Mucosa of stomach (tissue), 1 donor: Measurements from ENCODE around the gene TMC8.
"Not testable (repeated sequence)": the region's sequence is repeated elsewhere in the genome, so short reads cannot be mapped to it uniquely, and the experiment has no call there.

Experiments used
- H3K27me3 ChIP-seq: one replicate; pipeline ENCODE4 v1.7.0; 2013; ENCODE audit warnings: mild to moderate bottlenecking, low read length; ENCODE audit not compliant: control insufficient read depth, insufficient read depth
- H3K36me3 ChIP-seq: one replicate; pipeline ENCODE4 v1.7.0; 2013; ENCODE audit warnings: low read length; ENCODE audit not compliant: control insufficient read depth, insufficient read depth
- H3K4me1 ChIP-seq: one replicate; pipeline ENCODE4 v1.7.0; 2013; ENCODE audit warnings: mild to moderate bottlenecking, low read length; ENCODE audit not compliant: control insufficient read depth, insufficient read depth
- H3K4me3 ChIP-seq: one replicate; pipeline ENCODE4 v1.7.0; 2013; ENCODE audit warnings: low read length
- H3K9ac ChIP-seq: one replicate; pipeline ENCODE4 v1.7.0; 2013; ENCODE audit warnings: mild to moderate bottlenecking, low read length, moderate library complexity
- H3K9me3 ChIP-seq: one replicate; pipeline ENCODE4 v1.7.0; 2013; ENCODE audit warnings: mild to moderate bottlenecking, low read length, moderate library complexity; ENCODE audit not compliant: control insufficient read depth
- donor health status: Pancreatic carcinoma.

TMC8 gene

DNA sequence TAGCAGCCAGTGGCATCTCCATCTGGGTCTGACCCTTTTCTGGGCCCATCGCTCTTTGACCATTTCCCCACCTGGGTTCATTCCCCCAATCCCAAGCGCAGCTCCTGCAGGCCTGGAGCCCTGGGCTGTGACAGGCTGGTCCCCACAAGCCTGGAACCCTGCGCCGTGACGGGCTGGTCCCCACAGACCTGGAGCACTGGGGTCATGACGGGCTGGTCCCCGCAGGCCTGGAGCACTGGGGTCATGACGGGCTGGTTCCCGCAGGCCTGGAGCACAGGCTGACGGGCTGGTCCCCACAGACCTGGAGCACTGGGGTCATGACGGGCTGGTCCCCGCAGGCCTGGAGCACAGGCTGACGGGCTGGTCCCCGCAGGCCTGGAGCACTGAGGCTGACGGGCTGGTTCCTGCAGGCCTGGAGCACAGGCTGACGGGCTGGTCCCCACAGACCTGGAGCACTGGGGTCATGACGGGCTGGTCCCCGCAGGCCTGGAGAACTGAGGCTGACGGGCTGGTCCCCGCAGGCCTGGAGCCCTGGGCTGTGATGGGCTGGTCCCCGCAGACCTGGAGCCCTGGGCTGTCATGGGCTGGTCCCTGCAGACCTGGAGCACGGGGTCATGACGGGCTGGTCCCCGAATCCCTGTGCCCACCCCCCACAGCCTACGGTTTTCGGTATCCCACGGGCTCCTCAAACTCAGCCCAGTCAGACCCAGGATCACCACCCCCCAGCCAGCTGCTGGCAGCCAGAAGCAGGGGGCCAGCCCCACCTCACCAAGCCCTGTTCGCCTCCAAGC, 18.6 kb upstream of the TMC8 start:
- H3K4me3 ChIP-seq = no peak overlapping the region
- no peak overlapping the region for H3K9ac ChIP-seq
- H3K9me3 ChIP-seq = no peaks in the 10 kb centered on the region
- no peaks in the 10 kb centered on the region for H3K36me3 ChIP-seq
- no peaks in the 10 kb centered on the region for H3K27me3 ChIP-seq
- H3K4me1 ChIP-seq = peaks cover 9% of the 10 kb centered on the region

DNA sequence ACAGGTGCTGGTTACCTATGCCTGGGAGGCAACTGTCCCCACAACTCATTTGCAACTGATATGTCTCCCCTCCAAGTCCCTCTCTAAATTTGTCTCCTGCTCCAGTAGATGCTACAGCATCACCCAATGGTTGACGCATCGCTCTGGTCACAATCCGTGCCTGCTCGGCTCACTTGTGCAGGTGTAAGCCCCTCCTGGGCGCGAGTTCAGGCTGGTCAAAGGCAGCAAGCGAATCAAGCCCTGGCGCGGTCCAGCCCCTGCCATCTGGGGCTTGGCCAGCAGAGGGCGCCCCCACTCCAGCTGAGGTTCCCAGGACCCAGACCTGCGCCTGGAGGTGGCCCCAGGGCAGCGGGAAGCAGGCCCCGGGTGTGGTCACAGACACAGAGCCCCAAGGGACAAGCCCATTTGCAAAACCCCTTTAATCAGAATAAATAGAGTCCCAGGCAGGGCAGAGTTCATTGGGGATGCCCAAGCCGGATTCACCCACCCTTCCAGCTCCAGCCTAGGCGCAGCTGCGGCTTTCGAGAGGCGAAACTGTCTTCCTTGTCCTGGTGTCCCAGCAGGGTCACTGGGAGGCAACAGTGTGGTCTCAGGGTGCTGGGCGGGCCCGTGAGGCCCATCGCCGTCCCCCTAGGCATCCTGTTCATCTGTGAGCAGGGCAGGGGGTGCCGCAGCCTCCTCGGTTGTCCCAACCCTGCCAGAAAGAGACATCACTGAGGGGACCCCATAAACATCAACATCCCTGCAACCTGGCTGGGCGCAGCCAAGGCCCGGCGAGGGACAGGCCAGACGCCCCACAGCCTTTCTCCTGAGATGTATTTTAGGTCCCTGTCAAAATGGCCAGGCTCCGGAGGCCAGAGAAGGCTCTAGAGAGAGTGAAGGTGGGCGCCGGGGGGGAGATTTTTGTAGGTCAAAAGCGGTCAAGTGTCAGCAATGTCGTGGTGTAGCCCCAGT, 17.8 kb upstream of the TMC8 start:
- no peak overlapping the region for H3K9ac ChIP-seq
- H3K9me3 ChIP-seq = no peaks in the 10 kb centered on the region
- peaks cover 17% of the 10 kb centered on the region for H3K4me1 ChIP-seq
- H3K36me3 ChIP-seq = no peaks in the 10 kb centered on the region
- no peak overlapping the region for H3K4me3 ChIP-seq
- no peaks in the 10 kb centered on the region for H3K27me3 ChIP-seq

GRCh38 chr17:78113804-78114785, 16.5 kb upstream of the TMC8 start:
- Histone ChIP-seq H3K36me3 (no peaks in the 10 kb centered on the region), H3K4me1 (peaks cover 18% of the 10 kb centered on the region), H3K9me3 (no peaks in the 10 kb centered on the region), H3K9ac (no peak overlapping the region), H3K4me3 (no peak overlapping the region), H3K27me3 (no peaks in the 10 kb centered on the region)

- no peaks in the 10 kb centered on the region for H3K9me3 ChIP-seq
- H3K4me1 ChIP-seq = peaks cover 18% of the 10 kb centered on the region
- no peaks in the 10 kb centered on the region for H3K36me3 ChIP-seq
- H3K4me3 ChIP-seq = no peak overlapping the region
- H3K27me3 ChIP-seq = no peaks in the 10 kb centered on the region
- H3K9ac ChIP-seq = no peak overlapping the region
Observed at GRCh38 chr17:78114831-78115723, 15.5 kb upstream of the TMC8 start.

GRCh38 chr17:78115803-78116202, 14.8 kb upstream of the TMC8 start:
- H3K9ac ChIP-seq, H3K4me3 ChIP-seq, H3K27me3 ChIP-seq, H3K9me3 ChIP-seq, H3K36me3 ChIP-seq: not testable (repeated sequence)
- peaks cover 18% of the 10 kb centered on the region for H3K4me1 ChIP-seq

GRCh38 chr17:78116411-78116810, 14.2 kb upstream of the TMC8 start:
- Histone ChIP-seq H3K9ac (no peak overlapping the region), H3K9me3 (no peaks in the 10 kb centered on the region), H3K27me3 (no peaks in the 10 kb centered on the region), H3K4me3 (no peak overlapping the region), H3K36me3 (no peaks in the 10 kb centered on the region), H3K4me1 (peaks cover 18% of the 10 kb centered on the region)

DNA sequence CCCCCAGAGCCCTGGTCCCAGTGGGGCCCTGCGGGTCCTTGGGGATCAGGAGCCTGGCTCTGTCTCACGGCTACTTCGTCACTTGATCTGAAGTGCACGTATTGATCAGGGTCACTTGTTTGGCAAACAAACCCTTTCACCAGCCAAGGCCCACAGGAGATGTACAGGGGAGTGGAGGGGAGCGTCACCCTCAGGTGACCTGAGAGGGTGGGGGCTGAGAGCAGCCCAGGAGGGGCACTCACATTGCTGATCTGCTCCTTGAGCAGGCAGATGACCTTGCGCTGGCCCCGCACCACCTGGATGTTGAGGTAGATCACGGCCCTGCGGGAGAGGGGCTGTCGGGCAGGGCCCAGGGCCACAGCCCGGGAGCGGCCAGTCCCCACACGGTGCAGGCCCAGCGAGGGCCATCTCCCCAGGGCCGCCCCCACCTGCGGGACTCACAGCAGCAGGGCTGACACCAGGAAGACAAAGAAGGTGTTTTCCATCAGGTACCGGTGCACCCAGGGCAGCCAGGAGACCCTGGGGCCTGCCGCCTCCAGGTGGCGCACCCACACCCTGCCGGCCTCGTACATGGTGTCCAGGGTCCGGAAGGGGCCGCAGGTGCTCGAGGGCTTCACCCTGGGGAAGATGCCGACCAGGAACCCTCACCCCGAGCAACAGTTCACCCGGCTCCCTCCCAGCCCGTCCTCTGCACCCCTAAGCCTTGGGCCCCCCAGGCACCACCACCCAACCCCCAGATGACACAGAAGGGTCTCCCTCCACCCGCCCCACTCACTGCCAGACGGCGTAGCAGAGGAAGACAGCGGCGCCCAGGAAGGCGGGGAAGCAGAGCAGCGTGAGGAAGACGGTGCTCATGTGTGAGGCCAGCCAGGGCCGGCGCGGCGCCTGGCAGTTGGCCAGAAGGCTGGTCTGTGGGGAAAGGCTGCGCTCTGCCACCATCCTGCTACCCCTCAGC, 13.3 kb upstream of the TMC8 start:
- Histone ChIP-seq H3K27me3 (no peaks in the 10 kb centered on the region), H3K4me3 (no peak overlapping the region), H3K4me1 (peaks cover 18% of the 10 kb centered on the region), H3K9me3 (no peaks in the 10 kb centered on the region), H3K9ac (no peak overlapping the region), H3K36me3 (no peaks in the 10 kb centered on the region)

- Histone ChIP-seq H3K27me3 (no peaks in the 10 kb centered on the region), H3K9ac (no peak overlapping the region), H3K4me3 (no peak overlapping the region), H3K36me3 (peaks cover 4% of the 10 kb centered on the region), H3K4me1 (peaks cover 10% of the 10 kb centered on the region), H3K9me3 (no peaks in the 10 kb centered on the region)
Observed at GRCh38 chr17:78118801-78119241, 11.8 kb upstream of the TMC8 start.

- no peaks in the 10 kb centered on the region for H3K27me3 ChIP-seq
- peaks cover 17% of the 10 kb centered on the region for H3K4me1 ChIP-seq
- no peak overlapping the region for H3K4me3 ChIP-seq
- no peaks in the 10 kb centered on the region for H3K9me3 ChIP-seq
- peaks cover 4% of the 10 kb centered on the region for H3K36me3 ChIP-seq
- H3K9ac ChIP-seq = no peak overlapping the region
Observed at GRCh38 chr17:78120537-78120936, 10.0 kb upstream of the TMC8 start.
